Mucosa of gallbladder (tissue), 1 donor: ENCODE measurements around the gene S1PR5. TPM values are rescaled to one million over a fixed set of nuclear protein-coding genes. Genes with fewer than 3 reads are reported as not detected.

ENCODE experiments used
- DNase-seq: peaks from one replicate; pipeline ENCODE4 v3.0.0-alpha.2; 2020; ENCODE audit warnings: low spot score
- total RNA-seq: library from RNA; stranded (reverse); gene quantifications from one replicate; pipeline ENCODE4 v1.2.1, GENCODE V29; 2021
- donor health status: DM: no; HTN: no; CAD: no.

The S1PR5 gene
- total RNA-seq, 1 donor from 2014 or later: 0.20 TPM

DNA sequence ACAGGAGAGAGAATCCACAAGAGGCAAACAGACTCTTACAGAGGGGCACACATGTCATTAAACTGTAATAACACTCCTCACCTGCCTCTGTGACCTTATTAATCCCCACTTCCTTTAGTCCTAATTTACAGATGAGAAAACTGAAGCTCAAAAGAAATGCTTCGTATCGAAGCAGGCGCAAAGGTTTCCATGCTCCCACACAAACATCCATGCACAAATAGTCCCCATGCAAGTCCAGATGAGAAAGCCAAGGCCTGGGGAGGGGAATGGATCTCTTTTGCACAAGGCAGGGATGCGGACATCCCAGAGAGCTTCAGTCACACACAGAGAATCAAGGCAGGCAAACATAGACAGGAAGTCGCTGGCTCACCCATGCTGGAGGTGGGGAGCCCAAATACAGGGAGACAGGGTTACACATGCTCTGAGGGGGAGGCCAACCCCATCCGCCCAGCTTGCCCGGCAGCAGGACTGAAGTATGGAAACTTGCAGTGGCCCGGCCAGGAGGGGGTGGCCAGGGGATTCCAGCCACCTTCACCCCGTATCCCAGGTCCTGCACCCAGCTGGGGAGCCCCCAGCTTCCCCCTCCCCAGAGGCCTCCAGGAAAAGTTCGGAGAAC lies 468 bp downstream of the S1PR5 start:
- no peak for DNase-seq

DNA sequence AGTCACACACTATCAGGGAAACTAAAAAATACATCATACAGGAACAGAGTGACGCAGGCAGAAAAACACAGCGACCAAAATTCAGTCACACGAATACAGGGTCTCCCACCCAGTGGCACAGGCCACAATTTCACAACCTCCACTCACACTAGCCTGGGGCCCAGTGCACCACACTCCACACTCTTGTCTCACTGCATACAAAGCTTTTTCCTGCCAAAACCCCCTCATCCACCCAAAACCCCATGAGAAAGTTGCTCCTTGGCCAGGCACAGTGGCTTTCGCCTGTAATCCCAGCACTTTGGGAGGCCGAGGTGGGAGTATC lies 1.2 kb downstream of the S1PR5 start:
- DNase-seq: no peak

DNA sequence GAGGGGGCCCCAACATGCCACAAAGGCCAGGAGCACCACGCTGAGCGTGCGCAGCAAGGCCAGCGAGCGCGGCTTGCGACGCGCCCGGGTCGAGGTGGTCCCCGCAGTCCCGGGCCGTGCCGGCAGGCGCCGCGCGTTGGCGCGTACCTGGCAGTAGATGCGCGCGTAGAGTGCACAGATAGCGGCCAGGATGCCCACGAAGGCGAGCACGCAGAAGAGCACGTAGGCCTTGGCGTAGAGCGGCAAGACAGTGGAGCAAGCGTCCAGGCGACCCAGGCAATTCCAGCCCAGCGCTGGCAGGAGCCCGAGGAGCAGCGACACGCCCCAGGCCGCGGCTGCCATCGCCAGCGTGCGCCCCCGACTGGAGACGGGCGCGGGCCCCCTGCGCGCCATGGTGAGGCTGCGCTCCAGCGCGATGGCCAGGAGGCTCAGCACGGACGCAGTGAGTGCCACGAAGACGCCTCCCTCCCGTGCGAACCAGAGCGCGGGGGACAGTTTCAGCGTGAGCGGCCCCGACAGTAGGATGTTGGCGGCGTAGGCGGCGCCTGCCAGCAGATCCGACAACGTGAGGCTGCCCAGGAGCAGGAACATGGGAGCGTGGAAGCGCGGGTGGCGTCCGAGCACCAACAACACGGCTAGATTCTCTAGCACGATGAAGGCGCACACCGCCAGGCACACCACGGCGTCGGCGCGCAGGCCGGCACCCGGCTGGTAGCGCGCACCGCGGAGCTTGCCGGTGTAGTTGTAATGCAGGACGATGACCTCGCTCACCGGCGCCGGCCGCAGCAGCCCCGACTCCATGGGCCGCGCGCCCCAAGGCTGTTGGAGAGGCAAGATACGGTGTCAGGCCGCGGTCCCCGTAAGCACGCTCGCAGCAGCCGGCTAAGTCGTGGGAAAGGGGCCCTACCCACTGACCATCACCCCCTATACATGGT lies 2.8 kb downstream of the S1PR5 start:
- no peak for DNase-seq

DNA sequence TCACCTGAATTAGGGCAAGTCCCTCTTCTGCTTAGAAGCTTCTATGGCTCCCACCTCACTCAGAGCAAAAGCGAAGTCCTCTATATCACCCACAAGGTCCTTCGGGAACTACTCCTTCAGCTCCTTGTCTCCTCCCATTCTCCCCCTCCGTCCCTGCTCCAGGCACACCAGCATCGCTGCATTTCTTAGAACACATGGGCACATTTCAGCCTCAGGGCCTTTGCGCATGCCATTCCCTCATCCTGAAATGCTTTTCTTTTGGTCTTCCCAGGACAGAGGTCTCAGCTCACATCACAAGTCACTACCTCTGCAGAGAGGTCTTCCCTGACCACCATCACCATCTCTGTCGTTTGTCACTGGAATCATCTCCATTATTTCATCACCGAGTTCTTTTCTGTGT lies 4.0 kb downstream of the S1PR5 start:
- DNase-seq: no peak

DNA sequence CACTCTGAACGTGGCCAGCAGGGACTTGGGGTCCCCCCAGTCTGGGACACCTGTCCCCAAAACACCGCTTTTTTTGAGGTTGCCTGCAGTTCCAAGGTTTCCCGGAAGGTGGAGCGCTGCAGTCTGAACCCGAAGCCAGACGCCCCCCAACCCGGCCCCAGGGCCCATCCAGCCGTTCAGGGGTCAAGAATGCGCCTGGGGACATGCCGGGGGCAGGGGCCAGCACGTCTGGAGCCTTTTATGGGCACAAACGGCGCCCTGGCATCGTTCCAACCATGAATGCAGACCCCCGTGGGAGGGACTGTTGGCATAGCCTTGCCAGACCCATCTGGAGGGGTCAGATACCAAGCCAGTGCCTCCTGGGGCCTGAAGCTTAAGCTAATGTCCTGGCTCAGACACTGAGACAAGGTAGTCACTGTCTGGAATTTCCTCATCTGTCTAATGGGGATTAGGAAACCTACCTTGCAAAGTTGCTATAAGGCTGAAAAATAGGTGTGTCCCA lies 6.9 kb downstream of the S1PR5 start:
- DNase-seq: no peak

DNA sequence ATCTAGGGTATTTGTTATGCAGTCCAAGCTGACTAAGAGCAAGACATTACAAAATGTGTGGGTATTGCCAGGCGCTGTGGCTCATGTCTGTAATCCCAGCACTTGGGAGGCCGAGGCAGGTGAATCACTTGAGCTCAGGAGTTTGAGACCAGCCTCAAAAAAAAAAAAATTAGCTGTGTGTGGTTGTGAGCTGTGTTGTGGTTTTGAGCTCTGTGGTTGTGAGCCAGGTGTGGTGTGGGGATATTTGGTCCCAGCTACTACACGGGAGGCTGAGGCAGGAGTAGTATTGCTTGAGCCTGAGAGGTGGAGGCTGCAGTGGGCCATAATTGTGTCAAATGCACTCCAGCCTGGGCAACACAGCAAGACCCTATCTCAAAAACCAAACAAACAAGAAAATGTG lies 8.5 kb downstream of the S1PR5 start:
- no peak for DNase-seq

DNA sequence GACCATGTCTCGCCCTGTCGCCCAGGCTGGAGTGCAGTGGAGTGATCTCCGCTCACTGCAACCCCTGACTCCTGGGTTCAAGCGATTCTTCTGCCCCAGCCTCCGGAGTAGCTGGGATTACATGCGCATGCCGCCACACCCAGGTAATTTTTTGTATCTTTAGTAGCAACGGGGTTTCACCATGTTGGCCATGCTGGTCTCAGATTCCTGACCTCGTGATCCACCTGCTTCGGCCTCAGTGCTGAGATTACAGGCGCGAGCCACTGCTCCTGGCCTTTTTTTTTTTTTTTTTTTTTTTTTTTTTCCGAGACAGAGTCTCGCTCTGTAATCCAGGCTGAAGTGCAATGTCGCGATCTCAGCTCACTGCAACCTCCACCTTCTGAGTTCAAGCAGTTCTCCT lies 9.2 kb downstream of the S1PR5 start:
- no peak for DNase-seq

DNA sequence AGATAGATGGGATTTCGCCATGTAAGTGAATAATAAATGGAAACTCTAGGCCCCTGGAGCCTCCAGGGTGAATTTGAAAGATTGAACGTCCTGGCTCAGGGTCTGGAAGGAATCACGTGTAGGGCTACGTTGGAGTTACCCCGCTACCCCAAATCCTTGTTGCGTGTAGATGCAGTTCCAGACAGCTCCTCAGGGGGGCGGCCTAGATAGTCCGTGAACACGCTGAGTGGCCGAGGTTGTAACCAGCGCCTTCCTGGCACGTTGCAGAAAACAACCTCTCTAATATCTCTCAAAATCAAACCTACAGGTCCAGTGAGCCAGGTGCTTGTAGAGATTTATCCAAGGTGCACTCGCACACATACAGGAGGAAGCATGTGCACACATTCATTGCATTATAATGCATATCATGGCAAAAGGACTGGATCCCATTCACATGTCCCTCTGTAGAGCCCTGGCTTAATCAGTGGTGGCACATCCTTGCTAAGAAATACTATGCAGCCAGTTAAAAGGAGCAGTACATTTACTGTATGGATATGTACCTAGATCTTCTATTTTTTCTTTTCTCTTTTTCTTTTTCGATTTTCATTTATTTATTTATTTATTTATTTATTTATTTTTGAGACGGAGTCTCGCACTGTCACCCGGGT lies 11.5 kb downstream of the S1PR5 start:
- peak; percentile 79 for DNase-seq

DNA sequence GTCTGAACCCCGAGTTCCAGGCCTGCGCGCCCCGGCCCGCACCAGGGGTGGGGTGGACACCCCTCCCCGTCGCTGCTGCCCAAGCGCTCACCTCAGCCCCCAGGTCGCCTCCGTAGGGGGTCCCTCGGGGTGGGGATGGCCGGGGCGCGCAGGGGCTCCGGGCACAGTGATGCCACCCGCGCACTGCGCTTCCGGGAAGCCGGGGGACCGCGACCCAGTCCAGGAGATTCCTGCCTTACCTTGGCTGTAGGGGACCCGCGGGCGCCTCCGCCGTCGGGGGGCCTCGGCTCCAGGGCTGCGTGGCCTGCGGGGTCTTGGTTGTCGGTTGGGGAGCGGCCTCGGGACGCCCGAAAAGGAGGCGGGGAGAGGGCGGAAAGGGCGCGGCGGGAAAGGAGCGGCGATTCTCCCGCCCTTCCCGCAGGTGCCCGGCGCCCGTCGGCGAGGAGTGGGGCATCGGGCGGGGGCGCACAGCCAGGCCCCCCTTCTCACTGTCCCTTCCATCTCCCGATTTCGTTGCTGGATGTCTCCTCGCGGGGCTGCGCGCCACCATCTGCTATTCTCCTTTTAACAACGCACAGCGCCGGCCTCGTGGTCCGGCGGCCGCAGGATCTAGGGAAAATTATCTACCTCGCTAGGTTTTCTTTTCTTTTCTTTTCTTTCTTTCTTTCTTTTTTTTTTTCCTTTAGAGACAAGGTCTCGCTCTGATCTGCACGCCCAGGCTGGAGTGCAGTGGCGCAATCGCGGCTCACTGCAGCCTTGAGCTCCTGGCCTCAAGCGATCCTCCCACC lies 14.1 kb downstream of the S1PR5 start, which contains the start of gene KEAP1:
Gene KEAP1 (minus strand): TSS at position 355 of the 788 bp plus-strand sequence. CDS start 3,323 bp downstream, outside the sequence.
- DNase-seq: peak; percentile 20

DNA sequence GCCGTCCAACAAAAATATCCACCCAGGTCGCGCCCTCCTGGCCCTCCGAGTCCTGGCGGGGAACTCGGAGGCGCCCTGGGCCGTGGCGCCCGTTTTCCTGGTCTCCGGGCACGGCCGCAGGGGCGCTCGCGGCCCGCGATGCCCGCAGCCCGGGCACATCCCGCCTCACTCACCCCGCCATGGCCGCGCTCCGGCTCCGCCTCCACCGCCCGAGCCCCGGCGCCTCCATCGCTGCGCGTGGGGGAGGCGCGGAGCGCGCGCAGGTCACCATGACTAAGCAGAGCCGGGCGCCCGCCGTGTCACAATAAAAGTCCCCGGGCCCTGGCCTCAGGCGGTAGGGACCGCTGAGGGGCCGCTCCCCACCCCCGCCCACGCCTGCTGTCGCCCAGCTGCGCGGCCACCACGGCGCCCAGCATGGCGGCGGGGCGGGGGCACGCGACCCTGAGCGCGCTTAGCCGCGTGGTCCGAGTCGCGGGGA lies 14.7 kb downstream of the S1PR5 start:
- DNase-seq: peak; percentile 93

DNA sequence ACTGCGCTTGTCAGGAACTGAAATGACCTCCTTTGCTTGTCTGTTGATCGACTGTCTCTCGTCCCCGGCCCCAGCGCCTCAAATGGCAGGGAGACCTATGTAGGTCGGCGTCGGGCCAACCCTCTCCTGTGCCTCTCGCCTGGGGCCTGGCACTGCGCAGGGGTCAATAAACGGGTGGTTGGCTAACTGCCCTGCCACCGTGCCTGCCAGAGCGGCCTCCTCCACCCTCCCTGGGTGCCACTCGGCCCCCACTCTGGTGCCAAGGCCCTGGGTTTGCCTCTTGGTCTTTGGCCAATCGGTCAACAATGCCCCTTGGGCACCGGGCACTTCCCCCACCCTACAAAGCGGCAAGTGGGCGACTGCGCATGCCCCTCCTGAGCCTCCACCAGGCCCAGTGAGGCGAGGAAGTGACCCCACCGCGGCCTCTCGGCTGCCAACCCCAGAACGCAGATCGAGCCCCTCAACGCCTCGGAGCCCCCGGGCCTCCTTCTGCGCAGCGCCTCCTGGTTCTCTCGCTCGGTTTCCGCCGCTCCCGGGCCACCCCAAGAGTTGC lies 15.2 kb downstream of the S1PR5 start:
- DNase-seq: peak; percentile 90

DNA sequence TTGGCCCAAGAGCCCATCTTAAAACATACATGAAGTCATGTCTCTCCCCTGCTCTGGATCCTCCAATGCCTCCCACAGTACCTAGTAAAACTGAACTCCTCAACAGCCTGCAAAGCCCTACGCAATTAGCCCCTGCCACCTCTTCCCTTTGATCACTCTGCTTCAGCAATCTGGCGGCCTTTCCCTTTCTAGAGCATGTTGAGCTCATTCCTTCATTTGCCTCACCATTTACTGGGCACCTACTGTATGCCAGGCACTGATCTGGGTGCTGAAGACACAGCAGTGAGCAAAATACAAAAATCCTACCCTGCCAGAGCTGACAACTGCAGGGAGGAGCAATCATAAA lies 17.0 kb downstream of the S1PR5 start:
- no peak for DNase-seq

DNA sequence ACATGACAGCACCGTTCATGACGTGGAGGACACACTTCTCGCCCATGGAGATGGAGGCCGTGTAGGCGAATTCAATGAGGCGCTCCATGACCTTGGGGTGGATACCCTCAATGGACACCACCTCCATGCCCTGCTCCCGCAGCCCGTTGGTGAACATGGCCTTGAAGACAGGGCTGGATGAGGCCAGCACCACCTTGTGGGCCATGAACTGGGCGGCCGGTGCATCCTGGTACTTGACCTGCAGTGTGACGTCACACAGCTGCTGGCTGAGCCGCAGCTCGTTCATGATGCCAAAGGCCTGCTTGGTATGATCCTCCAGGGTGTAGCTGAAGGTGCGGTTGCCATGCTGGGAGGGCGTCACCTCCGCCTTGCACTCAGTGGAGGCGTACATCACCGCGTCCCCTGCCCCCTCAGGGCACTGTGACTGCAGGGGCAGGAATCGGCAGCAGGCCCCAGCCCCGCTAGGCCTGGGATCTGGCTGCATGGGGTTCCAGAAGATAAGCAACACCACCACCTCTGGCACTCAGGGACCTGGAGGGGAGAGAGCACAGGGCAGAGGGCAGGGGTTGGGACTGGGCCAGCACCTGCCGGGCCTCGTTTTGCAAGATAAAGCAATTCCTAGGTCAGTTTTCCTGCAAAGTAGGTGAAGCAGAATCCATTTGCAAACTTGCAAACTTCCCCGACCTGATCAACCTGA lies 17.5 kb downstream of the S1PR5 start:
- DNase-seq: no peak

DNA sequence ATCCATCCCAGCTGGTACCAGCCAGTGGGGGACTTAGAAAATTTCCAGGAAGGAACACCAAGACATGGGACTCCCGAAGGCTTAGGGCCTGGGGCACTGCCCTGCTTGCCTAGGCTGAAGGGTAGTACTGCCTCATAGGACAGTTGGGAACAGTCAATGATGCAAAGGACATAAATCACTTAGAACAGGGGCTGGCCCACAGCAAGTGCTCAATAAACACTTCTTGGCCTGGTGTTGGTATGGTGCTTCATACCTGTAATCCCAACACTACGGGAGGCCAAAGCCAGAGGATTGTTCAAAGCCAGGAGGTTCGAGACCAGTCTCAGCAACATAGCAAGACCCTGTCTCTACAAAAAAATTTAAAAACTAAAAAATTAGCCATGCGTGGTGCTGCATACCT lies 19.9 kb downstream of the S1PR5 start:
- no peak for DNase-seq

DNA sequence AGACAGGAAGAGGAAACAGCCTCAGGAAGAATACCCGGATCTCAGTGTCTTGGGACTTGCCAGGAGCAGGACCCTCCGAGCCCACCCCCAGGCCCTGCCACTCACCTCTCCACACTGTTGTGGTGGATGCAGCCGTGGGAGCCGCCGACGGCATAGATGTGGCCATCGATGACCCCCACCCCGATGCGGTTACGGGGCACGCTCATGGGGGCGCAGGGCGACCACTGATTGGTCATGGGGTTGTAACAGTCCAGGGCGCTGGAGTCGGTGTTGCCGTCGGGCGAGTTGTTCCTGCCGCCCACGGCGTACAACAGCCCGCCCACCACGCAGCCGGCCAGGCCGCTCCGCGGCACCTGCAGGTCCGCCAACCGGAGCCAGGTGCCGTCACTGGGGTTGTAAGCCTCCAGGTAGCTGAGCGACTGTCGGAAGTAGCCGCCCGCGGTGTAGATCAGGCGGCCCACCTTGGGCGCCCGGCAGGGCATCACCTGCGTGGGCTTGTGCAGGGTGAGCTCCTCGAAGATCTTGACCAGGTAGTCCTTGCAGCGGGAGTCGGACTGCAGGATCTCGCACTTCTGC lies 25.7 kb downstream of the S1PR5 start:
- DNase-seq: no peak

DNA sequence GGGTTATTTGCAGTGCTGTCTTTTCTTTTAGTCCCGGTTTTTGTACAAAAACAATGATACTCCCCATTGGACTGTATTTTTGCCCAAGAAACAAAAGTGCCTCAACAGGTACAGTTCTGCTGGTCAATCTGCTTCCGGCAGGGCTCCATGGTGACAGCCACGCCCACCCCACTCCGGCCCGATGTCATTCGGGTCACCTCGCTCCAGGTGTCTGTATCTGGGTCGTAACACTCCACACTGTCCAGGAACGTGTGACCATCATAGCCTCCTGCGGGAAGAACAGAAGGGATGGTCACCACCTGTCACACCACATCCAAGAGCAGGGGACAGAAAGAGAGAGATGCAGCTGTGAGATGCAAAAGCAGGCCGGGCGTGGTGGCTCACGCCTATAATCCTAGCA lies 30.7 kb downstream of the S1PR5 start:
- no peak for DNase-seq

DNA sequence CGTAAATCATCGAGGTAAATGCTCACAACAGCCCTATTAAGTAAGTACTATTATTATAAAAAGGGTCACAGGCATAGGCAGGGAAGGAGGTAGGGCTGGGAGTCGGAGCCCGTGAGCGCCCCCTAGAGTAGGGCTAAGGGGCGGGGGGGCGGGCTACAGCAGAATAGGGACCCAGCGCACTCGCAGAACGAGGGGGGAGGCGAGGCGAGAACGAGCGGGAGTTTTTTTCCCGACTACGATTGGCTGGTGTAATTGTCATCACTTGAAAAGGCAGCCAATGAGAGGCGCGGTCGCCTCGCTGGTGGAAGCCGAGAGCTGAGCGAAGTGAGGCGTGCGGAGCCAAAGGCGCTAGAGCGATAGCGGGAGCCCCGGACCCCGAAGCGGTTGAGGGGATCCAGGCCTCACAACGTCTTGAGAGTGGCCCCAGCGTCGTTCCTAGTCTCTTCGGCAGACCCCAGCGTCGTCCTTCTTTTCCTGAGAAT lies 38.3 kb downstream of the S1PR5 start:
- peak; percentile 93 for DNase-seq

DNA sequence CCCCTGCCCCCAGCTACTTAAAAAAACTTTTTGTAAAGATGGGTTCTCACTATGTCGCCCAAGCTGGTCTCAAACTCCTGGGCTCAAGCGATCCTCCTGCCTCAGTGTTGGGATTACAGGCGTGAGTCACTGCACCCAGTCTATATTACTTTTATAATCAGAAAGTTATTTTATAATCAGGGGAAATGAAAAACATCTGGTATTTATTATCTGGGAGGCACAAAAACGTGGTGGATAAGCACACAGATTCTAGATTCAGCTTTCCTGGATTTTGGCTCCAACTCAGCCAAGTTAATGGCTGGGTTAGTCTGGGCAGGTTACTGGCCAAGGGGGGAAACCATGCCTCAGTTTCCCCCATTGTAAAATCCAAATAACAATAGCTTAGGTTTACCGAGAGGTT lies 38.8 kb downstream of the S1PR5 start:
- no peak for DNase-seq

DNA sequence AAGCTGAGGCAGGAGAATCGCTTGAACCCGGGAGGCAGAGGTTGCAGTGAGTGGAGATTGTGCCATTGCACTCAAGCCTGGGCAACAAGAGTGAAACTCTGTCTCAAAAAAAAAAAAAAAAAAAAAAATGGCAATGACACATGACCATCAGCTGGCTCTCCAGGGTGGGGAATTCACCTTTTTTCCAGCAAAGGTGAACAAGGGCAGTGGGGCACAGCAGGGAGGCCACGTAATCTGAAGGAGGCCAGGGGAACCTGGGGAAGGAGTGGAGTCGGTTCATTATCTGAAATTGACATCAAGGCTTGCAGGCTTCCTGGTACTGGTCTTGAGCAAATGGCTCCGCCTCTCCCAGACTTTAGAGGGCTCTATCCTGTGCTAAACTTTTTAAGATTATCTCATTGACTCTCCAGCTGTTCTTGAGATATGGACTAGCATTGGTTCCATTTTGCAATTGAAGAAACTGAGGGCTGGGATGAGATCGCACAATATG lies 42.2 kb downstream of the S1PR5 start:
- DNase-seq: no peak

DNA sequence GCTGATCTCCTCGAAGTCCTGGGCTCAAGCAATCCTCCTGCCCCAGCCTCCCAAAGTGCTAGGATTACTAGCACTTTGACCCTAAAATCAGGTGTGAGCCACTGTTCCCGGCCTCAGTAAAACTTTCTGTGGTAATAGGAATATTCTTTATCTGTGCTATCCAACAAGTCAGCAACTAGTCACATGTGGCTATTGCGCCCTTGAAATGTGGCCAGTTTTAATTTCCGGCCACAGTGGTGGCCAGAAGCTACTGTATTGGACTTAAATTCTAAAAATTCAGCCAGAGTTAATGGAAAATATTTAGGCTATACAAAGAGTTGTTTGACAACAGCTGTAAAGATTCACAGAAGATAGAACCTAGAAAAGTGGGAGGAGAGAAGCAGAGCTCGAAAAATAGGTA lies 44.1 kb downstream of the S1PR5 start:
- no peak for DNase-seq
